GM18507 (cell line): ENCODE results near the gene ACP4.

Experiments used
- DNase-seq: peaks from one replicate; pipeline ENCODE4 v3.0.0; 2011; ENCODE audit warnings: low read depth; ENCODE audit not compliant: insufficient read length; ENCODE audit errors: extremely low spot score
- FAIRE-seq: peaks from 2 replicates; lab custom pipeline; 2011; peaks lifted over from hg19 to GRCh38; lab: Jason Lieb, UNC

ACP4 gene

GRCh38 chr19:50819636-50820035 is 29.4 kb downstream of the ACP4 start:
- FAIRE-seq: no peak
- no peak for DNase-seq

GRCh38 chr19:50820086-50820485 is 29.9 kb downstream of the ACP4 start:
- DNase-seq (no peak), FAIRE-seq (peak; percentile 57)

GRCh38 chr19:50820549-50821247 is 30.5 kb downstream of the ACP4 start:
- FAIRE-seq: peak; percentile 75
- peak; percentile 45 for DNase-seq

- DNase-seq: no peak
- FAIRE-seq: no peak
Measured at GRCh38 chr19:50821248-50821612, 31.0 kb downstream of the ACP4 start.

GRCh38 chr19:50821622-50822021 is 31.4 kb downstream of the ACP4 start:
- DNase-seq (no peak), FAIRE-seq (no peak)

- FAIRE-seq (no peak), DNase-seq (no peak)
Measured at GRCh38 chr19:50822661-50823208, 32.5 kb downstream of the ACP4 start.

- FAIRE-seq (no peak), DNase-seq (no peak)
Measured at GRCh38 chr19:50823389-50824042, 33.3 kb downstream of the ACP4 start, which contains the start of gene KLK1. Gene KLK1 (minus strand): TSS chr19:50823787. CDS start chr19:50823748, 39 bp downstream.

- FAIRE-seq (no peak), DNase-seq (no peak)
Measured at GRCh38 chr19:50826492-50827240, 36.5 kb downstream of the ACP4 start.

- no peak for DNase-seq
Measured at GRCh38 chr19:50827476-50827875, 37.3 kb downstream of the ACP4 start.

GRCh38 chr19:50829801-50830200 is 39.6 kb downstream of the ACP4 start:
- FAIRE-seq (no peak), DNase-seq (no peak)

More at GRCh38 chr19:50827476-50827875, 37.3 kb downstream of the ACP4 start:
- FAIRE-seq: no peak

- DNase-seq: no peak
- no peak for FAIRE-seq
Measured at GRCh38 chr19:50830266-50831025, 40.2 kb downstream of the ACP4 start.

- DNase-seq (no peak), FAIRE-seq (no peak)
Measured at GRCh38 chr19:50831026-50831396, 40.8 kb downstream of the ACP4 start.

GRCh38 chr19:50832666-50833065 is 42.5 kb downstream of the ACP4 start:
- no peak for FAIRE-seq
- no peak for DNase-seq

- no peak for DNase-seq
- FAIRE-seq: no peak
Measured at GRCh38 chr19:50833117-50833801, 43.0 kb downstream of the ACP4 start, which contains the start of gene KLK15. Gene KLK15 (minus strand): TSS chr19:50833574. CDS start chr19:50831492, 2,082 bp downstream.

GRCh38 chr19:50833802-50834167 is 43.6 kb downstream of the ACP4 start:
- DNase-seq: no peak
- no peak for FAIRE-seq

- DNase-seq (no peak), FAIRE-seq (no peak)
Measured at GRCh38 chr19:50835103-50835784, 45.0 kb downstream of the ACP4 start.

GRCh38 chr19:50835785-50836542 is 45.7 kb downstream of the ACP4 start:
- FAIRE-seq (peak; percentile 85), DNase-seq (peak; percentile 84)
